NCI-H510A treated with DMSO at 0.1 percent for 48 hours (cell line): ENCODE results near the gene CLDN19.

Source experiments
- DNase-seq: peaks from one replicate; lab custom pipeline; 2025; lab: John Stamatoyannopoulos, UW

CLDN19 gene

GRCh38 chr1:42739753-42740700 is at the start of gene CLDN19:
Gene CLDN19, minus strand, starts transcription at chr1:42740236. Its CDS starts 173 bp downstream, at chr1:42740063.
- no peak for DNase-seq

DNA sequence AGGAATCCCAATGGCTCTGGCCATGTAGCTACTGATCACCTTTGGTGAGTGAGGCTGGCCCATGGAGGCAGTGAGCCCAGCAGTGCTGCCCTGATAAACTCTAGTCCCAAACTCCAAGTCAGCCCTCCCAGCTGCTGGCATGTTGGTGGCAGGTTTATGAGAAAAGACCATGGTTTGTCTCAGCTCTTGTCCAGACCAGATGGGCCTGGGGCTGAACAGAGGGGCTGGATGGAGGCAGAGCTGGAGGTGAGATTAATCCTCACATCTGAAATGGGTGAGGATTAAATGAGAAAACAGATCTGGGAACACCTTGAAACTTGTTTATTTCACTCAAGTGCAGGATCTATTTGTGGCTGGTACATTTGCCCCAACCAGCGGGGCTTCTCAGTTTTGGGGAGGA is 48.0 kb upstream of the CLDN19 start:
- no peak for DNase-seq

GRCh38 chr1:42786097-42786496 is 46.1 kb upstream of the CLDN19 start:
- DNase-seq: no peak

GRCh38 chr1:42784946-42785693 is 45.1 kb upstream of the CLDN19 start, which contains the start of gene TMEM269:
Gene TMEM269, plus strand, starts transcription at chr1:42784991. Its CDS starts 4,903 bp downstream, at chr1:42789894.
- DNase-seq: no peak

- no peak for DNase-seq
Observed at GRCh38 chr1:42784547-42784945, 44.5 kb upstream of the CLDN19 start.

- no peak for DNase-seq
Observed at GRCh38 chr1:42783092-42783491, 43.1 kb upstream of the CLDN19 start.

DNA sequence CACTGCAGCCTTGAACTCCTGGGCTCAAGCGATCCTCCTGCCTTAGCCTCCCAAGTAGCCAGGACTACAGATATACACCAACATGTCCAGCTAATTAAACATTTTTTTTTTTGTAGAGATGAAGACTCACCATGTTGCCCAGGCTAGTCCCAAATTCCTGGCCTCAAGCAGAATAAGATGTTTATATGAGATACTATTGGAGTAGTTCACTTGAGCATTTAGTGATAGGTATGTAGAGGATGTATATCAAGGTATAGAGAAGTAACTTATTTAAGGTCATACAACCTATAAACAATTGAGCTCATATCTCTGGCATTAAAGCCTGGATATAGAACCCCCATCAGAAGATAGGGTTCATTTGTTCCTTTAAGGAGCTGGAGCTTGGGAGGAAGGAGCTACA is 40.1 kb upstream of the CLDN19 start:
- DNase-seq: no peak

GRCh38 chr1:42779725-42780124 is 39.7 kb upstream of the CLDN19 start:
- DNase-seq: no peak

DNA sequence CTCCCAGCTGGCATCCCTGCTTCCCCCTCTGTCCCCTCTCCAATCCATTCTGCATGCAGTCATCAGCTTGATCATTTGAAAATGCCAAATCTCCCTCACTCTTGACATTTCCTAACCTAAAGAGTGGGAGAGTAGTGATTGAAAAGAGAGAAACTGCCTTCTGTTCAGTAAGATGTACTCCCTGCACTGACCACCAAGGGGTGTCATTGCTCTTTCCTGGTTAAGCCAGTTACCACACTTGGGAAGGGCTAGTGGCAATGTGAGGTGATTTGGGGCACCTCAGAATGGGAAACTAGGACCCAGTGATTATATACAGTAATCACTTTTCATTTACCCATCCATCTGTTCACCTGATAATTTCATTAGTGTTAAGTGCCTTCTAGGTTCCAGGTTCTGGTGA is 37.8 kb upstream of the CLDN19 start:
- peak; percentile 16 for DNase-seq

DNA sequence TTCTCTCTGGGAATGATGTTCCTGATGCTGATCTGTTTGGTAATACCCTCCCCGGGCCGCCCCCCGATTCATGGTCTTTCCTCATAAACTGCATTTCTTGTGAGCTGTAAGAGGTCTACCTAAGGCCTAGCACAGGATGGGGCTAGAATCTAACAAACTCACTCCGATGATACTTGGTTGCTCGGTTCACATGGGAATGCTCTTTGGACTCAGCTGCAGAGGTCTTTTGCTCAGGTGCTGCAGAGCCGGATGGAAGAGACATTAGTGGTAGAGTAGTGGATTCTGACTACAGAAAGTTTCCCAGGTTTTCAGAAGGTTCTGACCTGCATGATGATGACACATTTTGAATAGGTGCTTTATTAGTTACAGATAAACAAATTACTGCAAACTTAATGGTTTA is 36.5 kb upstream of the CLDN19 start:
- DNase-seq: no peak

DNA sequence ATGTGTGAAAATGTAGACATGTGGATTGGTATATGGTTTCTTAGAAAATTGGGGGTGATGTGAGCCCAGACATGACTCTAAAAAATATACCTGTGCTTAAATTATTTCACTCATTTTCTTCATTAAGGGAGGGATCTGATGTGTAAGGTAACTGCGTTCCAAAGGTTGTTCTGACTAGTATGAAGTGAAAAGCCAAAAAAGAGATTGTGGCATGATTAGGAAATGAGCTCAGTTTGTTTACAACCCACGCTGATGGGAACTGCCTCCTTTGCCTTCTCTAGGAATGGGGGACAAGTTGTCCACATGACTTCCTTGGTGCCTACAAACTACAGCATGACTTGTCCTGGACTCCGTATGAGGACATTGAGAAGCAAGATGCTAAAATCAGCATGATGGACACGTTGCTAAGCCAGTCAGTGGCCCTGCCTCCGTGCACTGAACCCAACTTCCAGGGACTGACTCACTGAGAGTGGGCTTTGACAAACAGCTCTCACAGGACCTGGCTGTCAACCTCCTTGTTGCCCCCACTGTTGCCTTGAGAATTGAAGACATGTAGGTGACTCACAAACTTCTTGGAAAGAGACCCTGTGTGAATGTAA is 35.0 kb upstream of the CLDN19 start:
- no peak for DNase-seq

DNA sequence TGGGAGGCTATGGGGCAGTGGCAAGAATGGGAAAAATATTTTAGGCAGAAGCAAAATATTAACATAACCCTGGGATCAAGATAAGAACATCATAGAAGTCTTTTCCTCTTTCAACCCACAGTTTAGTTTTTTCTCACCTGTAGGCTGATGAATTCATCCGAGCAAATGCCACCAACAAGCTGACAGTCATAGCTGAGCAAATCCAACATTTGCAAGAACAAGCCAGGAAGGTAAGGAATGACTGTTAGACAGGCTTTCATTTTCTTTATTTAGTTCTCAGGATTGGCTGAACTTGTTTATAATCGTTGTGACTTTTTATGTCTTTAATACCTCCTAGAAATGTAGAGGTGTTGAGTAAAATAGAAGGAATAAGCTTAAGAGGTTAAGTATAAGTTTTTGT is 33.4 kb upstream of the CLDN19 start:
- DNase-seq: no peak

DNA sequence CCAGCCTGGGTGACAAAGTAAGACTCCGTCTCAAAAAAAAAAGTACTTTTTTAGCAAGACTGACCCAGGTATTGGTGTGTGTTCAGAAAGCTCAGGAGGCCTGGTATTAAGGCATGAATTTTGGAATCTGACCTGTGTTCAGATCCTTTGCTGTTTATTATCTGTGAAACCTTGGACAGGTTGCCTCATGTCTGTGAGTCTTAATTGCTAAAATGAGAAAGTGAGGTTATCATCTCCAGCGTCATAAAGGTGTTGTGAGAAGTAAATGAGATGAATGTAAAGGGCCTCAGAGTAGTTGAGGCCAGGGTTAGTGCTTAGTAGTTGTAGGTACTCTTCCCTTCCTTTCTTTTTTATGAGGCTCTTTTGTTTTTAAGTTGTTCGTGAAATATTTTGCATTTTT is 29.8 kb upstream of the CLDN19 start:
- no peak for DNase-seq

- DNase-seq: no peak
Observed at GRCh38 chr1:42768172-42768571, 28.1 kb upstream of the CLDN19 start.

GRCh38 chr1:42767510-42768000 is 27.5 kb upstream of the CLDN19 start:
- peak; percentile 29 for DNase-seq

DNA sequence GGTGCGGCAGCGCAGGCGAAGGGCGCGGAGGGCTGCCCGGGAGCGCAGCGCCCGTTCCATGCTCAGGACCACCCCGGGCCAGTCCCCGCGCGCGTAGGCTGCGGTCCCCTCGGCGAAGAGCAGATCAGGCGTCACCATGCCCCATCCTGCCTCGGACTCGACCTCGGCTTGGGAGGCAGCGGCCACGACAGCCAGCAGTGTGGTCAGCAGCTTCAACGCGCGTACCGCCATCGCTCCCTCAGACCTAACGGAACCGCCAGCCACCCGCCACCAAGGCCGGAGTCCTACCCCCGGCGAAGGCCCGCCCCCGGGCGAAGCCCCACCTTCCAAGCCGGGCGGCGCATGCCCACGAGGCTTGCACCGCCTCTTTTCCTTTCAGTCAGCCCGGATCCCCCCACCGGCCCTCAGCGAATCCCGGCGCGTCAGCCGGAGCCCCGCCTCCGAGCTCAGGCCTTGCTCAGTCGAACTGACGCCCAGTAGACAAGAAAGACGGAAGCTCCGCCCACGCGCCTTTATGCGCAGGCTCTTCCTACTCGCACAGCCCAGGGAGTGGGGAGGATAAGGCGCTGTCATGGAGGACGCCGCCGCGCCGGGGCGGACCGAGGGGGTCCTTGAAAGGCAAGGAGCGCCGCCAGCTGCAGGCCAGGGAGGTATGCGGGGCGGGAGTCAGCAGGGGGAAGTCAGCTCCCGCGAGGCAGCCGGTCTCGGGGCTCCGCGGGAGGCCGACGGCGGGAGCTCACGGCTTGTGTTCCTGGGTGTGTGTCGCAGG is 26.9 kb upstream of the CLDN19 start, which contains the start of the genes C1orf50 and P3H1:
Gene C1orf50, plus strand, starts transcription at position 509 of the 769 bp plus-strand sequence. Its CDS starts 63 bp downstream, at position 572.
Gene P3H1, minus strand, starts transcription at position 288 of the 769 bp plus-strand sequence. Its CDS starts 57 bp downstream, at position 231.
- peak; percentile 96 for DNase-seq

- DNase-seq: peak; percentile 56
Observed at GRCh38 chr1:42765832-42766740, 26.1 kb upstream of the CLDN19 start.

GRCh38 chr1:42765269-42765668 is 25.2 kb upstream of the CLDN19 start:
- DNase-seq: no peak

DNA sequence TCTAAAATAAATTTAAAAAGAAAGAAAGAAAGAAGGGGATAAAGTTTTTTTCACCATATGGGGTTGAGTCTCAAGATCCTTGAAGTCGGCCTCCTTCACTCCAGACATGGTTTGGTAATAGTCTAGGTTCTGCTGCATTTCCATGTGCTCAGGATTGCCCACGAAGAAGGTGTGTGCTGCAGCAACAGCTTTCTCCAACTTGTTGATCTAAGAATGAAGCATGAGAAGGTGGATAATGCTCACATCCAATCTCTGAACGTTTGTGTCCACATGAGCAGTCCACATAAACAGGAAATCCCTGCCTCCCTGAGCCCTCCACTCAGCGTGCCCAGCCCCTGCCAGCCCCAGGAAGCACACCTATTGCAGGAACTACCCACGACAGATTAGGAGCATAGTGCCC is 22.2 kb upstream of the CLDN19 start:
- DNase-seq: no peak

DNA sequence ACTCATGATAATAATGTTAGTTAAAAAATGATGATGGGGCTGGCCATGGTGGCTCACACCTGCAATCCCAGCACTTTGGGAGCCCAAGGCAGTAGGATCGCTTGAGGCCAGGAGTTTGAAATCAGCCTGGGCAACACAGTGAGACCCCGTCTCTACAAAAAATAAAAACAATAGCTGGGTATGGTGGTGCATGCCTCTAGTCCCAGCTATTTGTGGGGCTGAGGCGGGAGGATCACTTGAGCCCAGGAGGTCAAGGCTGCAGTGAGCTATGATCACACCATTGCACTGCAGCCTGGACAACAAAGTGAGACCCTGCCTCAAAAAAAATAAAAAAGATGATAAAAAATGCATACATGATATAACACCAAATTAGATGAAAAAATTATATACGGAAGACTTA is 21.5 kb upstream of the CLDN19 start:
- DNase-seq: no peak
